GM23338 (cell line): ENCODE results near the gene TFPT. TPM values are rescaled to one million over a fixed set of nuclear protein-coding genes. Genes with fewer than 3 reads are reported as not detected.

Experiments used
- ATAC-seq: fragments of 200-7000 bp; cut with Tn5 transposase; 3 replicates; pipeline ENCODE4 v1.9.1; 2020
- DNase-seq: peaks from one replicate; pipeline ENCODE4 v3.0.0-alpha.2; 2015; ENCODE audit warnings: low spot score
- H2AFZ ChIP-seq: fragments of 200-600 bp; sonication (generic); 2 replicates; pipeline ENCODE4 v1.8.0; 2016; ENCODE audit warnings: antibody characterized with exemption, mild to moderate bottlenecking, moderate library complexity
- H3F3A ChIP-seq: fragments of 200-600 bp; sonication (generic); replicated peaks from 2 replicates; pipeline ENCODE4 v1.8.0; 2017; ENCODE audit warnings: antibody characterized with exemption, mixed run types, low read depth
- H3K27ac ChIP-seq: fragments of 200-600 bp; sonication (generic); 2 replicates; pipeline ENCODE4 v1.6.1; 2016; ENCODE audit warnings: low read depth
- H3K27me3 ChIP-seq: fragments of 200-600 bp; sonication (generic); 2 replicates; pipeline ENCODE4 v1.8.0; 2016; ENCODE audit warnings: mild to moderate bottlenecking, mixed run types, moderate library complexity; ENCODE audit not compliant: insufficient read depth
- H3K36me3 ChIP-seq: fragments of 200-600 bp; sonication (generic); 2 replicates; pipeline ENCODE4 v1.8.0; 2016; ENCODE audit warnings: mild to moderate bottlenecking; ENCODE audit not compliant: insufficient read depth
- H3K4me1 ChIP-seq: fragments of 200-600 bp; sonication (generic); 2 replicates; pipeline ENCODE4 v1.8.0; 2016; ENCODE audit warnings: mild to moderate bottlenecking, moderate library complexity; ENCODE audit not compliant: insufficient read depth
- H3K4me2 ChIP-seq: fragments of 200-600 bp; sonication (generic); 2 replicates; pipeline ENCODE4 v1.7.1; 2017; ENCODE audit warnings: mixed run types
- H3K4me3 ChIP-seq: fragments of 200-600 bp; sonication (generic); 2 replicates; pipeline ENCODE4 v1.6.1; 2016; ENCODE audit warnings: mixed run types
- H3K79me2 ChIP-seq: fragments of 200-600 bp; sonication (generic); replicated peaks from 2 replicates; pipeline ENCODE4 v1.8.0; 2017; ENCODE audit warnings: mild to moderate bottlenecking; ENCODE audit not compliant: insufficient read depth
- H3K9me2 ChIP-seq: fragments of 200-600 bp; sonication (generic); 2 replicates; pipeline ENCODE4 v1.8.0; 2017; ENCODE audit not compliant: insufficient read depth
- H4K20me1 ChIP-seq: fragments of 200-600 bp; sonication (generic); replicated peaks from 2 replicates; pipeline ENCODE4 v1.8.0; 2017; ENCODE audit warnings: mild to moderate bottlenecking; ENCODE audit not compliant: insufficient read depth
- H3K27ac Mint-ChIP-seq: 2 replicates; pipeline ENCODE4 v1.8.0; 2020; ENCODE audit warnings: inconsistent platforms, mild to moderate bottlenecking, moderate library complexity, mixed read lengths
- H3K27me3 Mint-ChIP-seq: 3 replicates; pipeline ENCODE4 v1.8.0; 2022; ENCODE audit warnings: low read depth, mild to moderate bottlenecking, moderate library complexity, mixed read lengths, inconsistent platforms; ENCODE audit not compliant: insufficient read depth, poor library complexity
- H3K36me3 Mint-ChIP-seq: 3 replicates; pipeline ENCODE4 v1.8.0; 2021; ENCODE audit warnings: low read depth, mild to moderate bottlenecking, inconsistent platforms, moderate library complexity, mixed read lengths
- H3K4me1 Mint-ChIP-seq: 3 replicates; pipeline ENCODE4 v1.8.0; 2020; ENCODE audit warnings: mild to moderate bottlenecking, inconsistent platforms, mixed read lengths
- H3K4me3 Mint-ChIP-seq: 3 replicates; pipeline ENCODE4 v1.8.0; 2021; ENCODE audit warnings: moderate library complexity, mild to moderate bottlenecking, inconsistent platforms, mixed read lengths
- H3K9me3 Mint-ChIP-seq: 3 replicates; pipeline ENCODE4 v1.8.0; 2020; ENCODE audit warnings: moderate library complexity, mild to moderate bottlenecking, inconsistent platforms, mixed read lengths
- CREB1 ChIP-seq: fragments of 250-450 bp; sonication (Bioruptor Pico); IDR thresholded peaks from 2 replicates; pipeline ENCODE4 v1.5.0; 2020; ENCODE audit warnings: low read depth, mild to moderate bottlenecking, moderate library complexity
- EZH2 ChIP-seq: fragments of 200-600 bp; sonication (generic); IDR thresholded peaks from one replicate; pipeline ENCODE4 v1.8.0; 2017; ENCODE audit warnings: antibody characterized with exemption, mild to moderate bottlenecking, low read depth; ENCODE audit not compliant: unreplicated experiment
- EZH2phosphoT487 ChIP-seq: fragments of 200-600 bp; sonication (generic); IDR thresholded peaks from one replicate; pipeline ENCODE4 v1.8.1; 2018; ENCODE audit warnings: antibody characterized with exemption; ENCODE audit not compliant: unreplicated experiment
- JUNB ChIP-seq: IDR thresholded peaks from one replicate; pipeline ENCODE4 v1.6.1; 2016; ENCODE audit warnings: antibody characterized with exemption; ENCODE audit not compliant: unreplicated experiment
- NANOG ChIP-seq: IDR thresholded peaks from 2 replicates; pipeline ENCODE4 v1.6.1; 2016; ENCODE audit warnings: antibody characterized with exemption, borderline replicate concordance
- POLR2AphosphoS5 ChIP-seq: IDR thresholded peaks from 2 replicates; pipeline ENCODE4 v1.6.1; 2016; ENCODE audit warnings: antibody characterized with exemption, low read depth
- REST ChIP-seq: IDR thresholded peaks from one replicate; pipeline ENCODE4 v1.6.1; 2018; ENCODE audit warnings: antibody characterized with exemption; ENCODE audit not compliant: unreplicated experiment
- STAT1 ChIP-seq: IDR thresholded peaks from one replicate; pipeline ENCODE4 v1.6.1; 2016; ENCODE audit warnings: antibody characterized with exemption; ENCODE audit not compliant: unreplicated experiment
- ZNF114 ChIP-seq: fragments of 250-450 bp; sonication (Bioruptor Pico); IDR thresholded peaks from 2 replicates; pipeline ENCODE4 v1.5.0; 2020; ENCODE audit warnings: mild to moderate bottlenecking, moderate library complexity
- ZNF331 ChIP-seq: fragments of 250-450 bp; sonication (Bioruptor Pico); IDR thresholded peaks from 2 replicates; pipeline ENCODE4 v1.5.0; 2020; ENCODE audit warnings: low read depth, mild to moderate bottlenecking, moderate library complexity
- polyA plus RNA-seq: library from polyadenylated mRNA; unstranded; fragments of >200 nt; fragmentation: Nextera tagmentation; extraction: Ambion mirVana; gene quantifications from 2 replicates; pipeline ENCODE4 v1.2.1, GENCODE V29; 2016
- total RNA-seq: library from RNA; depleted of rRNA; stranded (reverse); fragments of >200 nt; shearing (Covaris generic); gene quantifications from 2 replicates; pipeline ENCODE4 v1.2.3, GENCODE V29; 2014
- TF ChIP-seq, protein P1 (sequence below): IDR thresholded peaks from 2 replicates; pipeline ENCODE4 v1.6.1; 2016; ENCODE audit warnings: antibody characterized with exemption
- TF ChIP-seq, protein P2 (sequence below): fragments of 250-450 bp; sonication (Bioruptor Pico); IDR thresholded peaks from 2 replicates; pipeline ENCODE4 v1.5.0; 2020; ENCODE audit warnings: mild to moderate bottlenecking, moderate library complexity
- TF ChIP-seq, protein P3 (sequence below), 2 experiments: fragments of 200-600 bp in 1 of 2; sonication (generic) in 1 of 2; conservative IDR thresholded peaks; 2 replicates each; pipeline versions ENCODE4 v1.5.1 to v1.6.1; 2016 to 2017; ENCODE audit warnings: antibody characterized with exemption in 2 of 2, low read depth in 2 of 2, mild to moderate bottlenecking in 2 of 2, moderate library complexity in 1 of 2

Gene TFPT
- total and polyA plus RNA-seq, 2 experiments from 2014 or later, result 12.0 to 18.3 TPM

GRCh38 chr19:54073829-54074228, 41.6 kb downstream of the TFPT start:
- Mint-ChIP-seq H3K27ac (no peak overlapping the region), H3K36me3 (no peaks in the 10 kb centered on the region; the same call in 2 of the 3 replicates), H3K4me1 (peaks cover 3% of the 10 kb centered on the region; the same call in 1 of the 3 replicates), H3K4me3 (no peak overlapping the region), H3K27me3 (peaks cover 8% of the 10 kb centered on the region), H3K9me3 (peaks cover 8% of the 10 kb centered on the region)
- DNase-seq (no peak), ATAC-seq (no peak)
- no peaks in the 10 kb centered on the region for H3F3A ChIP-seq
- H3K27ac ChIP-seq, result no peak overlapping the region
- H3K27me3 ChIP-seq, result no peaks in the 10 kb centered on the region
- TF ChIP-seq CREB1 (no peak), REST (no peak), ZNF331 (CRISPR knock-in tag) (no peak), STAT1 (no peak), ZNF114 (CRISPR knock-in tag) (no peak), JUNB (no peak), EZH2 (no peak), POLR2AphosphoS5 (no peak), NANOG (no peak), EZH2phosphoT487 (no peak)
- TF ChIP-seq, protein P1, sequence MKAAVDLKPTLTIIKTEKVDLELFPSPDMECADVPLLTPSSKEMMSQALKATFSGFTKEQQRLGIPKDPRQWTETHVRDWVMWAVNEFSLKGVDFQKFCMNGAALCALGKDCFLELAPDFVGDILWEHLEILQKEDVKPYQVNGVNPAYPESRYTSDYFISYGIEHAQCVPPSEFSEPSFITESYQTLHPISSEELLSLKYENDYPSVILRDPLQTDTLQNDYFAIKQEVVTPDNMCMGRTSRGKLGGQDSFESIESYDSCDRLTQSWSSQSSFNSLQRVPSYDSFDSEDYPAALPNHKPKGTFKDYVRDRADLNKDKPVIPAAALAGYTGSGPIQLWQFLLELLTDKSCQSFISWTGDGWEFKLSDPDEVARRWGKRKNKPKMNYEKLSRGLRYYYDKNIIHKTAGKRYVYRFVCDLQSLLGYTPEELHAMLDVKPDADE, result no peak
- TF ChIP-seq, protein P2, sequence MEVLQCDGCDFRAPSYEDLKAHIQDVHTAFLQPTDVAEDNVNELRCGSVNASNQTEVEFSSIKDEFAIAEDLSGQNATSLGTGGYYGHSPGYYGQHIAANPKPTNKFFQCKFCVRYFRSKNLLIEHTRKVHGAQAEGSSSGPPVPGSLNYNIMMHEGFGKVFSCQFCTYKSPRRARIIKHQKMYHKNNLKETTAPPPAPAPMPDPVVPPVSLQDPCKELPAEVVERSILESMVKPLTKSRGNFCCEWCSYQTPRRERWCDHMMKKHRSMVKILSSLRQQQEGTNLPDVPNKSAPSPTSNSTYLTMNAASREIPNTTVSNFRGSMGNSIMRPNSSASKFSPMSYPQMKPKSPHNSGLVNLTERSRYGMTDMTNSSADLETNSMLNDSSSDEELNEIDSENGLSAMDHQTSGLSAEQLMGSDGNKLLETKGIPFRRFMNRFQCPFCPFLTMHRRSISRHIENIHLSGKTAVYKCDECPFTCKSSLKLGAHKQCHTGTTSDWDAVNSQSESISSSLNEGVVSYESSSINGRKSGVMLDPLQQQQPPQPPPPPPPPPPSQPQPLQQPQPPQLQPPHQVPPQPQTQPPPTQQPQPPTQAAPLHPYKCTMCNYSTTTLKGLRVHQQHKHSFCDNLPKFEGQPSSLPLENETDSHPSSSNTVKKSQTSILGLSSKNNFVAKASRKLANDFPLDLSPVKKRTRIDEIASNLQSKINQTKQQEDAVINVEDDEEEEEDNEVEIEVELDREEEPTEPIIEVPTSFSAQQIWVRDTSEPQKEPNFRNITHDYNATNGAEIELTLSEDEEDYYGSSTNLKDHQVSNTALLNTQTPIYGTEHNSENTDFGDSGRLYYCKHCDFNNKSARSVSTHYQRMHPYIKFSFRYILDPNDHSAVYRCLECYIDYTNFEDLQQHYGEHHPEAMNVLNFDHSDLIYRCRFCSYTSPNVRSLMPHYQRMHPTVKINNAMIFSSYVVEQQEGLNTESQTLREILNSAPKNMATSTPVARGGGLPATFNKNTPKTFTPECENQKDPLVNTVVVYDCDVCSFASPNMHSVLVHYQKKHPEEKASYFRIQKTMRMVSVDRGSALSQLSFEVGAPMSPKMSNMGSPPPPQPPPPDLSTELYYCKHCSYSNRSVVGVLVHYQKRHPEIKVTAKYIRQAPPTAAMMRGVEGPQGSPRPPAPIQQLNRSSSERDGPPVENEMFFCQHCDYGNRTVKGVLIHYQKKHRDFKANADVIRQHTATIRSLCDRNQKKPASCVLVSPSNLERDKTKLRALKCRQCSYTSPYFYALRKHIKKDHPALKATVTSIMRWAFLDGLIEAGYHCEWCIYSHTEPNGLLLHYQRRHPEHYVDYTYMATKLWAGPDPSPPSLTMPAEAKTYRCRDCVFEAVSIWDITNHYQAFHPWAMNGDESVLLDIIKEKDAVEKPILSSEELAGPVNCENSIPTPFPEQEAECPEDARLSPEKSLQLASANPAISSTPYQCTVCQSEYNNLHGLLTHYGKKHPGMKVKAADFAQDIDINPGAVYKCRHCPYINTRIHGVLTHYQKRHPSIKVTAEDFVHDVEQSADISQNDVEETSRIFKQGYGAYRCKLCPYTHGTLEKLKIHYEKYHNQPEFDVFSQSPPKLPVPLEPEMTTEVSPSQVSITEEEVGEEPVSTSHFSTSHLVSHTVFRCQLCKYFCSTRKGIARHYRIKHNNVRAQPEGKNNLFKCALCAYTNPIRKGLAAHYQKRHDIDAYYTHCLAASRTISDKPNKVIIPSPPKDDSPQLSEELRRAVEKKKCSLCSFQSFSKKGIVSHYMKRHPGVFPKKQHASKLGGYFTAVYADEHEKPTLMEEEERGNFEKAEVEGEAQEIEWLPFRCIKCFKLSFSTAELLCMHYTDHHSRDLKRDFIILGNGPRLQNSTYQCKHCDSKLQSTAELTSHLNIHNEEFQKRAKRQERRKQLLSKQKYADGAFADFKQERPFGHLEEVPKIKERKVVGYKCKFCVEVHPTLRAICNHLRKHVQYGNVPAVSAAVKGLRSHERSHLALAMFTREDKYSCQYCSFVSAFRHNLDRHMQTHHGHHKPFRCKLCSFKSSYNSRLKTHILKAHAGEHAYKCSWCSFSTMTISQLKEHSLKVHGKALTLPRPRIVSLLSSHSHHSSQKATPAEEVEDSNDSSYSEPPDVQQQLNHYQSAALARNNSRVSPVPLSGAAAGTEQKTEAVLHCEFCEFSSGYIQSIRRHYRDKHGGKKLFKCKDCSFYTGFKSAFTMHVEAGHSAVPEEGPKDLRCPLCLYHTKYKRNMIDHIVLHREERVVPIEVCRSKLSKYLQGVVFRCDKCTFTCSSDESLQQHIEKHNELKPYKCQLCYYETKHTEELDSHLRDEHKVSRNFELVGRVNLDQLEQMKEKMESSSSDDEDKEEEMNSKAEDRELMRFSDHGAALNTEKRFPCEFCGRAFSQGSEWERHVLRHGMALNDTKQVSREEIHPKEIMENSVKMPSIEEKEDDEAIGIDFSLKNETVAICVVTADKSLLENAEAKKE (CRISPR knock-in tag), result no peak
- TF ChIP-seq, protein P3, sequence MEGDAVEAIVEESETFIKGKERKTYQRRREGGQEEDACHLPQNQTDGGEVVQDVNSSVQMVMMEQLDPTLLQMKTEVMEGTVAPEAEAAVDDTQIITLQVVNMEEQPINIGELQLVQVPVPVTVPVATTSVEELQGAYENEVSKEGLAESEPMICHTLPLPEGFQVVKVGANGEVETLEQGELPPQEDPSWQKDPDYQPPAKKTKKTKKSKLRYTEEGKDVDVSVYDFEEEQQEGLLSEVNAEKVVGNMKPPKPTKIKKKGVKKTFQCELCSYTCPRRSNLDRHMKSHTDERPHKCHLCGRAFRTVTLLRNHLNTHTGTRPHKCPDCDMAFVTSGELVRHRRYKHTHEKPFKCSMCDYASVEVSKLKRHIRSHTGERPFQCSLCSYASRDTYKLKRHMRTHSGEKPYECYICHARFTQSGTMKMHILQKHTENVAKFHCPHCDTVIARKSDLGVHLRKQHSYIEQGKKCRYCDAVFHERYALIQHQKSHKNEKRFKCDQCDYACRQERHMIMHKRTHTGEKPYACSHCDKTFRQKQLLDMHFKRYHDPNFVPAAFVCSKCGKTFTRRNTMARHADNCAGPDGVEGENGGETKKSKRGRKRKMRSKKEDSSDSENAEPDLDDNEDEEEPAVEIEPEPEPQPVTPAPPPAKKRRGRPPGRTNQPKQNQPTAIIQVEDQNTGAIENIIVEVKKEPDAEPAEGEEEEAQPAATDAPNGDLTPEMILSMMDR (conservative IDR thresholded peaks at IDR 0.05; ENCODE audit: low read depth in 2 of 2), result no peak
- no peaks in the 10 kb centered on the region for H3K79me2 ChIP-seq
- no peaks in the 10 kb centered on the region for H3K36me3 ChIP-seq
- 0 out of 2 replicates have a peak, but pooled peaks cover 5% of the 10 kb centered on the region for H3K9me2 ChIP-seq
- no peaks in the 10 kb centered on the region for H4K20me1 ChIP-seq
- no peak overlapping the region for H2AFZ ChIP-seq
- H3K4me3 ChIP-seq, result no peak overlapping the region
- no peak overlapping the region for H3K4me2 ChIP-seq
- H3K4me1 ChIP-seq, result no peaks in the 10 kb centered on the region
